ENCODE results near the gene CDC42.

The CDC42 gene

GRCh38 chr1:22104865-22105437 lies 52.4 kb downstream of the CDC42 start:
- H3K27ac ChIP-seq = no peak overlapping the region
- DNase-seq (ENCODE audit: low read depth, low spot score) = no peak

GRCh38 chr1:22105611-22106207 lies 53.2 kb downstream of the CDC42 start:
- H3K27ac ChIP-seq = no peak overlapping the region
- no peak for DNase-seq (ENCODE audit: low read depth, low spot score)

- no peak overlapping the region for H3K27ac ChIP-seq
- peak; percentile 8 for DNase-seq (ENCODE audit: low read depth, low spot score)
Measured at GRCh38 chr1:22107126-22107525, 54.6 kb downstream of the CDC42 start.

GRCh38 chr1:22108339-22109105 lies 56.0 kb downstream of the CDC42 start:
- no peak overlapping the region for H3K27ac ChIP-seq
- no peak for DNase-seq (ENCODE audit: low read depth, low spot score)

GRCh38 chr1:22110016-22110415 lies 57.5 kb downstream of the CDC42 start:
- no peak overlapping the region for H3K27ac ChIP-seq
- DNase-seq (ENCODE audit: low read depth, low spot score) = no peak

- H3K27ac ChIP-seq = no peak overlapping the region
- no peak for DNase-seq (ENCODE audit: low read depth, low spot score)
Measured at GRCh38 chr1:22111115-22111514, 58.6 kb downstream of the CDC42 start.

- DNase-seq (ENCODE audit: low read depth, low spot score) = no peak
- H3K27ac ChIP-seq = no peak overlapping the region
Measured at GRCh38 chr1:22111620-22112019, 59.1 kb downstream of the CDC42 start.

GRCh38 chr1:22112554-22112953 lies 60.0 kb downstream of the CDC42 start:
- H3K27ac ChIP-seq = no peak overlapping the region
- DNase-seq (ENCODE audit: low read depth, low spot score) = no peak

- H3K27ac ChIP-seq = no peak overlapping the region
- DNase-seq (ENCODE audit: low read depth, low spot score) = no peak
Measured at GRCh38 chr1:22114083-22115012, 61.8 kb downstream of the CDC42 start.

- H3K27ac ChIP-seq = no peak overlapping the region
- DNase-seq (ENCODE audit: low read depth, low spot score) = no peak
Measured at GRCh38 chr1:22115286-22115685, 62.8 kb downstream of the CDC42 start.

GRCh38 chr1:22117238-22117637 lies 64.7 kb downstream of the CDC42 start:
- H3K27ac ChIP-seq = no peak overlapping the region
- no peak for DNase-seq (ENCODE audit: low read depth, low spot score)

- no peak for DNase-seq (ENCODE audit: low read depth, low spot score)
- H3K27ac ChIP-seq = no peak overlapping the region
Measured at GRCh38 chr1:22117851-22118250, 65.3 kb downstream of the CDC42 start.

- no peak for DNase-seq (ENCODE audit: low read depth, low spot score)
- H3K27ac ChIP-seq = no peak overlapping the region
Measured at GRCh38 chr1:22118291-22118992, 65.9 kb downstream of the CDC42 start.

- DNase-seq (ENCODE audit: low read depth, low spot score) = no peak
- no peak overlapping the region for H3K27ac ChIP-seq
Measured at GRCh38 chr1:22119626-22120468, 67.3 kb downstream of the CDC42 start.

- no peak for DNase-seq (ENCODE audit: low read depth, low spot score)
- H3K27ac ChIP-seq = no peak overlapping the region
Measured at GRCh38 chr1:22120469-22120790, 67.9 kb downstream of the CDC42 start.

GRCh38 chr1:22121421-22121911 lies 69.0 kb downstream of the CDC42 start:
- no peak overlapping the region for H3K27ac ChIP-seq
- no peak for DNase-seq (ENCODE audit: low read depth, low spot score)

- H3K27ac ChIP-seq = no peak overlapping the region
Measured at GRCh38 chr1:22122273-22123070, 70.0 kb downstream of the CDC42 start.

GRCh38 chr1:22123071-22123390 lies 70.5 kb downstream of the CDC42 start:
- DNase-seq (ENCODE audit: low read depth, low spot score) = no peak
- H3K27ac ChIP-seq = no peak overlapping the region

More at GRCh38 chr1:22122273-22123070, 70.0 kb downstream of the CDC42 start:
- DNase-seq (ENCODE audit: low read depth, low spot score) = no peak
